IPS-11a (cell line): Measurements from ENCODE around the gene ZNF117.
"Not testable (repeated sequence)": the region's sequence is repeated elsewhere in the genome, so short reads cannot be mapped to it uniquely, and the experiment has no call there.

Source experiments
- H3K4me3 ChIP-seq: one replicate; pipeline ENCODE4 v1.5.1; 2013; ENCODE audit warnings: low read depth, low read length, control low read depth

The ZNF117 gene

DNA sequence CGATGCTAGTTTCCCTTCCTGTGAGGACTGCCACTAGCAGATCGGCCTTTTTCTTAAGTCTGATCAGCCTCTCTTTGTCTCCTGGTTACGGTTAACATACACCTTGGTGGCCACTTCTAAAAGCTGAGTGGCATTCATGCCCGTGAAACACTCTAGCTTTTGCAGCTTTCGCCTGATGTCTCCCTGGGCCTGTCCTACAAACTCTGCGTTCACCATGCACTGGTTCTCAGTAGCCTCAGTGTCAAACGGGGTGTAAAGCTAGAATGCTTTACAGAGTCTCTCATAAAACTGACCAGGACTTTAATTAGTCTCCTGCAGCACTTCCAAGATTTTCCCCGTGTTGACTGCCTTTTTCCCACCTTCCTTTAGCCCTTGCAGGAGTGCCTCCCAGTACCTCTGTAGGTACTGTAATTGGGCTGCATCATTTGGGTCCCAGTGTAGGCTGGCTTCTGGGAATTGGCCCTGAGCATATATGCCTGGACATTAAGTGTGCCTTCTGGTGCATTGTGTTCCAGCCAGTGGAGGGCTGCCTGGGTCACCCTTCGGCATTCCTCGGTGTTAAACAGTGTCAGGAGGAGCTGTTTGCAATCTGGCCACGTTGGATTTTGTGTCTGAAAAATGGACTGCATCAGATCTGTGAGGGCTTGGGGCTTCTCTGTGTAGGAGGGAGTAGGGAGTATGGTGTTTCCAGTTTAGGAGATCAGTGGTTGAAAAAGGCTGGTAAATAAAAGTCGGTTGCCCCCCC lies 6.5 kb upstream of the ZNF117 start:
- no peak overlapping the region for H3K4me3 ChIP-seq

DNA sequence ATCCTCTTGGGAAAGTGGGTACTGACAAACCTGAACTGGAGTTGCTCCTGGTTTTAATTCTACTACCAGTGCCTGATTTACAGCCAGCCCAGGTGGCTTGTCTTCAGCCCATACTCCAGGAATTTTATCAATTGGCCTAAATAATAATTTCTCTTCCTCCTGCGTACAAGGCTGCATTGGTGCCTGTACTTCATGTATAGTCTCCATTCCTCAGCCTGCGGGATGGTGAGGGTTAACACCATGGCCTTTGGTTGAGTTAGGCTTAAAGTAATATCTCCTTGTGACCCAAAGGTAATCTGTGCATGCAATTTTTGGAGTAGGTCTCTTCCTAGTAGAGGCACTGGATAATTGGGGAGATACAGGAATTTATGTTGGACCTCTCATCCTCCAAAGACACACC lies 5.5 kb upstream of the ZNF117 start:
- no peak overlapping the region for H3K4me3 ChIP-seq

DNA sequence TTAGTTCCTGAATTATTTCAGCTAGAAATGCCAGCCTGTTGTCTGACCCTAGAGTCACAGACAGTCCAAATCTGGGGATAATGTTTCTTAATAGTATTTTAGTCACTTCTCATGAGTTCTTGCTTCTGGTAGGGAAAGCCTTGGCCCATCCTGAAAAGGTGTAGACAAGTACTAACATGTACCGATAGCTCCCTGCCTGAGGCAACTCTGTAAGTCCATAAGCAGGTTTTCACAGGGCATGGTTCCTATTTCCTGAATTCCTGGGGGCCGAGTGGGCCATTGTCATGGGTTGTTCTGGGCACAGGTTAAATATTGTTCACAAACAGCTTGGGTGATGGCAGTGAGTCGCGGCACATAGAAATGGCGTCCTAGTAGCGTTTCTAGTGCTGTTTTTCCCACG lies 3.1 kb upstream of the ZNF117 start:
- no peak overlapping the region for H3K4me3 ChIP-seq

DNA sequence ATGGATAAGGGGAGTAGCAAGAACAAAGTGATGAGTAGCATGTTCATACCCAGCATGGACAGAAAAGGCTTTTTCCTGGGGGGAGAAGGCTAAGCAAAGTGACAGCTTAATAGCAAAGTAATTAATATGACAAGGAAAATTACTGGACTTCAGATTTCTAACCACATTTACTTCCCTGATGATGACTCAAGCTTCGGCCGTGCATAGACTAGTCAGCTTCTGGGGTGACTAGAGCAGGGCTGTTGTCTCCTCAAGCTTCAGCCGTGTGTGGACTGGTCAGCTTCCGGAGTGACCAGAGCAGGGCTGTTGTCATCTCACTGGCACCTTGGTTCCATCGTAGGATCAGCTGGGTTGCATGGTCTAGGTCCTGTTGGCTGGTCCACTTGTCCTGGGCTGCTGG lies 2.1 kb upstream of the ZNF117 start:
- no peak overlapping the region for H3K4me3 ChIP-seq

DNA sequence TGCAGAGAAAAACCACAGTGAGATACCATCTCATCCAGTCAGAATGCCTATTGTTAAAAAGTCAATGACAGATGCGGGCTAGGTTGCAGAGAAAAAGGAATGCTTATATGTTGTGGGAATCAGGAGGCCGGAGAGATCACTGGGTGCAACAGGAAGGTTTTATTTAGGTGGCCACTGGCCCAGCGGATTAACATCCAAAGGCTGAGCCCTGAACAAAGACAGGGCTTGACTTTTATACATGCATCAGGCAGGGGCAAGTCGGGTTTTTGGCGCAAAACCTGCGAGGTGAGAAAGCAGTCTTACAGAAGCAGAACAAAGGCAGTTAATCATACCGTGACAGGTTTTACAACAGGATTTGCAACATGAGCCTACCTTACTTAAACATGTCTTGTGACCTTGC lies 620 bp downstream of the ZNF117 start:
- no peak overlapping the region for H3K4me3 ChIP-seq

DNA sequence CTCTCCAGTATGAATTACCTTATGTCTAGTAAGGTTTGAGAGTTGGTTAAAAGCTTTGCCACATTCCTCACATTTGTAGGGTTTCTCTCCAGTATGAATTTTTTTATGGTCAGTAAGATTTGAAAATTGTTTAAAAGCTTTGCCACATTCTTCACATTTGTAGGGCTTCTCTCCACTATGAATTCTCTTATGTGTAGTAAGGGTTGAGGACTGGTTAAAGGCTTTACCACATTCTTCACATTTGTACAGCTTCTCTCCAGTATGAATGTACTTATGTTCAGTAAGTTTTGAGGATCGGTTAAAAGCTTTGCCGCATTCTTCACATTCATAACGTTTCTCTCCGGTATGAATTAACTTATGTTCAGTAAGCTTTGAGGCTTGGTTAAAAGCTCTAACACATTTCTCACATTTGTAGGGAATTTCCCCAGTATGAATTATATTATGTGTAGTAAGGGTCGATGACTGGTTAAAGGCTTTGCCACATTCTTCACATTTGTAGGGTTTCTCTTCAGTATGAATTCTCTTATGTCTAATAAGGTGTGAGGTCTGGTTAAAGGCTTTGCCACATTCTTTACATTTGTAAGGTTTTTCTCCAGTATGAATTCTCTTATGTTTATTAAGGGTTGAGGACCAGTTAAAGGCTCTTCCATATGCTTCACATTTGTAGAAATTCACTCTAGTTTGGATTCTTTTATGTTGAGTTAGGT lies 12.2 kb downstream of the ZNF117 start:
- H3K4me3 ChIP-seq = no peak overlapping the region

DNA sequence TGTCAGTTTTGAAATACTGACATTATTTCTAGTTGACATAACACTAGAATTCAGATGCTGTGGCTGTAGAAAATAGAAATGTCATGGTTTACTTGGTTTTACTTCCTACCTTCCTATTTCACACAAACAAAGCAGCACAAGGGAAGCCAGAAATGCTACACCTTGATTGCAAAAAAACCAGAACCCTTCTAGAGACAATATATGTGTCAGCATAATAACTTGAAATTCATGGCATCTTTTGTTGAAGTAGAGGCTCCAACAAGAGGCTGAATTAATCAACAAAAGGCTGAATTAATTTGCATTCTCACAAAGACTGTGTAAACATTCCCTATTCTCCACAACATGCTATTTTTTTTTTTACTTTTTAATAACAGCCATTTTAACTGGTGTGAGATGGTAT lies 25.2 kb downstream of the ZNF117 start:
- no peak overlapping the region for H3K4me3 ChIP-seq

DNA sequence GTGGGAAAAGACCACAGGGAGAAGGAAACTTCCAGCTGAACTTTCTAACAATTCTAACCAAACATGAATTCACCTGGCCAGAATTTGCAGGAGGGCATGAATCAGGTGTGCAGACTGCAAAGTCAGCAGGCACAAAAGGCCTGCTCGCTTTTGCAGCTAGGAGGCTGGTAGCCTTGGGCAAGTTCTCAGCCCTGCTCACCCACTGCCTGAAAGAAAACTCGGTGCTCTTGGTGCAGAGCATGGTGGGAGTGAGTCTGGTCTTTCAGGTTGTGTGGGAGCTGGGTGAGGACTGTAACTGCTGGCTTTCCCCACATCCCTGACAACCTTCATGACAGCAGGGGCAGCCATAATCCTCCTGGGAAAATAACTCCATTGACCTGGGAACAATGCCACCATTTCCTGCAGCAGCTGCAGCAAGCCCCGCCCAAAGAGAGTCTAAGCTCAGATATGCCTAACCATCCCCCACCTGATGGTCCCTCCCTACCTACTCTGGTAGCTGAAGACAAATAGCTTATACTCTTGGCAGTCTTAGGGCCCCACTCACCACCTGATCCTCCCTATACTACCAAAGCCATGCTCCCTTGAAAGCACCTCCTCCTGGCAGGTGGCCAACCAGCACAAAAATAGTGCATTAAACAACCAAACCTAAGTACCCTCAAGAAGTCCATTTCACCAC lies 31.6 kb downstream of the ZNF117 start:
- no peak overlapping the region for H3K4me3 ChIP-seq

DNA sequence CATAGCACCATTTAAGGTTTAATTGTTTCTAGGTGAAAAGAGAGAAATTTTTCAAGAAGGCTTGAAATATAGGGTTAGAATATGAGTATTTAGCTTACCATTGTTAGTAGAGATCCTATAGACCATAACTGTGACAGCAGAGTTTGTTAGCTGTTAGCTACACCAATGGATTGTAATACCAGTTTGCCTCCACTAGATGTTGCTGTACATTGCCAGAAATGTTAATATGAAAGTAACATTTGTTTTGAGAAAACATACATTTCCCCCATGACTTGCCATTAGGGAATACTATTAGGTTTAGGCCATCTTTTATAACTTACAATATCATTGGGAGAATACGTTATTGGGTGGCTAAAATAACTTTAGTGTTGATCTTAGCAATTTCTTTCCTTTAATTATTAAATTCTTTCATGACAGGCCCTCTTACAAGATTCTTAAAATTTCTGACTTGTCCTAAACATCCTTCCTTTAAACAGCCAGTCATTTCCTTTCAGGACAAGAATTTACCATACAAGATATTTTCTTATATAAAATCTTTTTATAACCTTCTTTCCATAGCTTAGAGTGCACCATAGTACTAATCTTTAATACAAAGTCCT lies 39.5 kb downstream of the ZNF117 start:
- H3K4me3 ChIP-seq = no peak overlapping the region

DNA sequence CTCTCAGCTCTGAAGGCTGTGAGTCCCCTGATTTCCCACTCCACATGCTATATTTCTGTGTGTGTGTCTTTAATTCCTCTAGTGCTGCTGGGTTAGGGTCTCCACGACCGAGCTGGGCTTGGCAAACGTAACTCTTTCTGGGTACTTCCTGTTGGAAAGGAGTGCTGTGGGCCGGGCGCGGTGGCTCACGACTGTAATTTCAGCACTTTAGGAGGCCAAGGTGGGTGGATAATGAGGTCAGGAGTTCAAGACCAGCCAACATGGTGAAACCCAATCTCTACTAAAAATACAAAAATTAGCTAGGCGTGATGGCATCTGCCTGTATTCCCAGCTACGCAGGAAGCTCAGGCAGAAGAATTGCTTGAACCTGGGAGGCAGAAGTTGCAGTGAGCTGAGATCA lies 40.2 kb downstream of the ZNF117 start:
- not testable (repeated sequence) for H3K4me3 ChIP-seq

DNA sequence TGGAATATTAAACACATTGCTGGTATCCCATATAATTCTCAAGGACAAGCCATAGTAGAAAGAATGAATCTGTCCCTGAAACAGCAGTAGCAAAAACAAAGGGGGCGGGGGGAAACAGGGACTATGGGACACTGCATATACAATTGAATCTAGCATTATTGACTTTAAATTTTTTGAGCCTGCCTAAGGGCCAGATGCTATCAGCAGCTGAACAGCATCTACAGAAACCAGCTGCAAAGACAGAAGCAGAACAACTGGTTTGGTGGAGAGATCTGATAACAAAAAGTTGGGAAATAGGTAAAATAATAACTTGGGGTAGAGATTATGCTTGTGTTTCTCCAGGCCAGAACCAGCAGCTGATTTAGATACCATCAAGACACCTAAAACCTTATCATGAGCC lies 42.1 kb downstream of the ZNF117 start:
- H3K4me3 ChIP-seq = not testable (repeated sequence)

DNA sequence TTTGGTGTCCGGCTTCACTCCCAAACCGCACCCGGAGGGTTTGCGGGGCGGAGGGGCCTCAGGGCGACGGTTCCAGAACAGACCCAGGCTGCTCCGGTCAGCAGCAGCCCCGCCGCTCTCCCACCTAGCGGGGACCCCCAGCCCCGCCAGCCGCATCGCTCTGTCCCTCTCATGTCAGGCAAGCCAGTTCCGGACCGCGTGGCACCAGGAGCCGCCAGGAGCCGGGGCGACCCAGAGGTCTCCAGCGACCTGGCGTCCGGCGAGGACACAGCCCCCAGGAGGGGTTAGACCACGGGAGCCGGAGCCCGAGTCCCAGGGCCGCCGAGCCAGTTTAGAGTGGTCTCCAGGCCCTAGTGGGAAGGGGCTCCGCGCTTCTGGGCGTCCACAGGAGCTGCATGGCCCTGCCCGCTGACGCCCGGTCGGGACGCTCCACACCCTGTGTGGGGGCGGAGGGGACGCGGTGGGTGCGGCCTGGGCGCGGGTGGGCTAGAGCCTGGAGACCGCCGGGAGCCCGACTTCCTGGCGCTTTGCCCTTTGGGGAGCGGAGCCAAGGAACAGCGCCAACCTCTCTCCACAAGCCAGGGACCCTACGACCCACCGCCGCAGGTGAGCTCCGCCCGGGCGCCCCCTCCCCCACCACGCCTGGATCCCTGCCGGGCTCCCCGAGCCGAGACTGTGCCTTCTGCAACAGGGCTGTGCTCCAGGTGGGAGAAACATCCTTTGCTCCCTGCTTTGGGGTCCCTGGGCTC lies 43.4 kb downstream of the ZNF117 start:
- peak overlapping the region; percentile 53 for H3K4me3 ChIP-seq

DNA sequence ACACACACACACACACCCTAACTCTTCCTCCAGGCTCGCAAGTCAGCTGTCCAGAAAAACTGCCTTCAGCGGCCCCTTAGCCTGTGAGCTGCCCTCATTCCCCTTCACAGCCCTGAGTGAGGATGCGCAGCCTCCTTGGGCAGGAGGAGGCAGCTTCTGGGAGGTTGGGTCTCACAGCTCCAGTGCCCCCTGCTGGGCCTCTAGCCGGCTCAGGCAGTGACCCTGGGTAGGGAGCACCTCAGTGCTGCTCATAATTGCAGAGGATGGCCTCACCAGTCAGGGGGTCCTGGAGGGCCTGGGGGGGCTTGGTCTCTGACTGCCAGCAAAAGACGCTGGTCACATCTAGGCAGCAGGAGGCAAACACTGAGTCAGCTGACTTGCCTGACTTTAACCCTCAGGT lies 44.1 kb downstream of the ZNF117 start:
- no peak overlapping the region for H3K4me3 ChIP-seq

DNA sequence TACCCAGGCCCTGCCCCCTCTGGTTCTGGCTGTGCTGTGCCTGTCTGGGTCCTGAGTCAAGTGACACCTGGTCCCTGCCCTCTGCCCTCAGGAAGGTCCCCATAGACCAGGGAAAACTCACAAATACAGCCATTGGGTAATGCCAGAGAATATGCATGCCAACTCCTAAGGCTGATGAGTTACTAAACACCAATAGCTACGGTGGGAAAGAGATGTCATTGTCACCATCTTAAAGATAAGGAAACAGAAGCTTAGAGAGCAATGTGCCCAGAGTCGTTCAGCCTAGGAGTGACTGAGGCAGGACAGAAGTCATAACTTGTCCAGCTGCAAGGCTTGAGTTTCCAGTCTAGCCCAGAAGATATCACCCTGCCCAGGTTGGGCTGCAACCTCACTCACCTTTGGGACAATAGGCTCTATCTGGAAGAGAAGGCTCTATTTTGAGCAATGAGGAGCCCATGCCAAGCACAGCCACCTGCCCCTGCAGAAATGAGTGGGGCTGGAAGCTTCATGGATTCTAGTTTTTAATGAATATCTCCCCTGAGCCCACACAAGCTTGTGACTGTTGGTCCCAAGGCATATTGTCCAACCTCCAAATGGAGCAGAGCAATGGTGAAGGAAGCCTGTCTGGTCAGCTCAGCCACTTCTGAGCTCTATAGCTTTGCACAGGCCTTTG lies 45.2 kb downstream of the ZNF117 start:
- H3K4me3 ChIP-seq = no peak overlapping the region

DNA sequence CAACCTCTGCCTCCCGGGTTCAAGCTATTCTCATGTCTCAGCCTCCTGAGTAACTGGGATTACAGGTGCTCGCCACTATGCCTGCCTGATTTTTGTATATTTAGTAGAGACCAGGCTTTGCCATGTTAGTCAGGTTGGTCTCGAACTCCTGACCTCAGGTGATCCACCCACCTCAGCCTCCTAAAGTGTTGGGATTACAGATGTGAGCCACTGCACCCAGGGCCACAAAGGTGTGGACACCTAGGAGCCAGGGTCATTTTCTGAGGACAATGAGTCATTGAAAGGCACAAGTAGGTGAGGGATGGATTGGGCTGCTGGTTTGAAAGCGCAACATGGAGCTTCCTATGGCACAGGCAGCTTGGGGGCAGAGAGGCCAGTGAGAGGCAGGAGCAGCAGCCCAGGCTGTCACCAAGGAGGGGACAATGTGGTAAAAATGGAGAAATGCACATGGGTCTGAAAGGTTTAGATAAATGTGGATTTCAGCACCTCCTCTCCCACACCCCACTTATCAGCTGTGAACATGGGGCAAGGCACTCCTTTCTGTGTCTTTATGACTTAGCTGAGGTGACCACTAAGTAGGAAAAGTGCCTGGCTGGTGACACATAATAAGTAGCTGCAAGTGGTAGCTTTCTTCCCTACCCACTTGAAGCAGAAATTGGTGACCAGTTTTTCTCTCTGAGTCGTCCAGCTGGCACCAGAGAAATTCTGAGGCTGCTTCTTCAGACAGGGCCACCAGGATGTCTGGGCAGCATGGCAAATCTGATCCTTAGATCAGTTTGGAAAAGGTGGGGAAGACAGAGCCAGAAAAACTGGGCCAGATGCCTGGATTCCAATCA lies 46.0 kb downstream of the ZNF117 start:
- not testable (repeated sequence) for H3K4me3 ChIP-seq

DNA sequence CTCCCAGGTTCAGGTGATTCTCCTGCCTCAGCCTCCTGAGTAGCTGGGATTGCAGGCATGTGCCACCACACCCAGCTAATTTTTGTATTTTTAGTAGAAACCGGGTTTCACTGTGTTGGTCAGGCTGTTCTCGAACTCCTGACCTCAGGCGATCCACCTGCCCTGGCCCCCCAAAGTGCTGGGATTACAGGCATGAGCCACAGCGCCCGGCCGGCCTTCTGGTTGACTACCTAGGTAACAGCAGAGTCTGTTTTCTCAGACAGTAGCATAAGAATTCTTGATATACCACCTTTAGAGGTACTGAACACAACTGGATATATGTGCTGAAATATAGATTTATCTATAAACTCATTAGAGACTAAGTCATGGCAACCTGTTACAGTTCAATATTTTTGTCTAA lies 50.8 kb downstream of the ZNF117 start:
- not testable (repeated sequence) for H3K4me3 ChIP-seq

DNA sequence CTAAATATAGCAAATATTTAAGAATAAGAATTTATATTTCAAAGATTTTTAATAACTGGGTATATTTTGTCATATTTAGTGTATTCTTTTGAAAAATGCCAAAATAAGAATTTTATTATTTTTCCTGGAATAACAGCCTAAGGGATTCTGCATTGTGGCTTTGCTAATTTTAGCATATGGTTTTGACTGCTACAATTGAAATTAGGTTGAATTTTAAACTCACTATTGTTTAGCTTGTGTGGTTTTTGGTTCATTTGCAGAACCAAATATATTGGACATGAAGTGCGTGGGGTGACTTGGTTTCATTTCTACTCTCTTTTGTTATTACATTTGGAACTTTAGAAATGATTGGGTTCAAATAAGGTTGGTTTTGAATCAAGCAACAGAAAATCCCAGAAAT lies 52.3 kb downstream of the ZNF117 start:
- no peak overlapping the region for H3K4me3 ChIP-seq

DNA sequence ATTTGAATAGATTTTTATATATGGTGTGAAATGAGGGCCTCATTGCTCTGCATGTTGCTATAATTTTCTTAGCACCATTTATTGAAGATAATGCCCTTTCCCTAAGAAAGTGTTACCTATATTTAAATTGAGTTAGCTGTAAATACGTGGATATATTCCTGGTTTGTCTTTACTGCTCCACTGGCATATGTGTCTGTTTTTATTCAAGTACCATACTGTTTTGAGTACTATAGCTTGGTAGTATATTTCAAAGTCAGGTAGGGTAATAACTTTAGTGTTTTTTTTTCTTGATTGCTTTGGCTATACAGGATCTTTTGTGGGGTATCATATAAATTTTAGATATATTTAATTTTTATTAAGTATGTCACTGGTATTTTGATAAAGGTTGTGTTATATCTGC lies 56.4 kb downstream of the ZNF117 start:
- H3K4me3 ChIP-seq = no peak overlapping the region
